Spleen (tissue), 11 donors: ENCODE measurements around the gene ALK. TPM values are rescaled to one million over a fixed set of nuclear protein-coding genes. Genes with fewer than 3 reads are reported as not detected.

Experiments
- DNase-seq: peaks from one replicate; pipeline ENCODE4 v3.0.0-alpha.2; 2020
- H3K27ac ChIP-seq, 8 donors: fragments of 200-600 bp; sonication (generic) in 7 of 8; 1 replicate in 4 of 8; 2 replicates in 4 of 8; pipeline versions ENCODE4 v1.5.0 to v1.8.0; 2016 to 2021; ENCODE audit warnings: inconsistent platforms in 4 of 8, mild to moderate bottlenecking in 4 of 8, moderate library complexity in 1 of 8
- H3K27me3 ChIP-seq, 7 donors: fragments of 200-600 bp; sonication (generic) in 6 of 7; replicated peaks in 1 of 7; 1 replicate in 4 of 7; 2 replicates in 3 of 7; pipeline versions ENCODE4 v1.5.0 to v1.8.0; 2016 to 2021; ENCODE audit warnings: inconsistent platforms in 3 of 7, mild to moderate bottlenecking in 1 of 7
- H3K36me3 ChIP-seq, 6 donors: fragments of 200-600 bp; sonication (generic) in 5 of 6; 1 replicate in 4 of 6; 2 replicates in 2 of 6; pipeline versions ENCODE4 v1.5.0 to v1.8.0; 2016 to 2021; ENCODE audit warnings: inconsistent platforms in 2 of 6
- H3K4me1 ChIP-seq, 6 donors: fragments of 200-600 bp; sonication (generic) in 5 of 6; 1 replicate in 3 of 6; 2 replicates in 3 of 6; pipeline versions ENCODE4 v1.5.0 to v1.8.0; 2016 to 2021; ENCODE audit warnings: inconsistent platforms in 3 of 6
- H3K4me3 ChIP-seq, 8 donors: fragments of 200-600 bp; sonication (generic) in 7 of 8; 1 replicate in 4 of 8; 2 replicates in 4 of 8; pipeline versions ENCODE4 v1.5.0 to v1.8.0; 2016 to 2021; ENCODE audit warnings: inconsistent platforms in 4 of 8, mild to moderate bottlenecking in 4 of 8, moderate library complexity in 2 of 8
- H3K9me3 ChIP-seq, 8 donors: fragments of 200-600 bp; sonication (generic) in 7 of 8; 1 replicate in 4 of 8; 2 replicates in 4 of 8; pipeline versions ENCODE4 v1.5.0 to v1.8.0; 2016 to 2021; ENCODE audit warnings: inconsistent platforms in 4 of 8
- POLR2A ChIP-seq, 3 donors: fragments of 450-650 bp; IDR thresholded peaks; one replicate each; pipeline ENCODE4 v1.5.1; 2017; ENCODE audit warnings: antibody characterized with exemption in 3 of 3, mild to moderate bottlenecking in 1 of 3
- POLR2AphosphoS5 ChIP-seq, 3 donors: sonication (generic); formaldehyde crosslinking; IDR thresholded peaks; one replicate each; pipeline ENCODE4 v1.5.1; 2017; ENCODE audit warnings: antibody characterized with exemption in 3 of 3
- WGBS, 5 donors: extraction: QIAGEN DNeasy Blood & Tissue Kit in 3 of 5; methylation state at CpG; one replicate each; pipeline versions ENCODE4 v1.1.5 to v1.1.7; 2013 to 2018; 5-methylcytosine and 5-hydroxymethylcytosine counted together
- intact Hi-C: fragments of 100-400 bp; cut with DNase I; formaldehyde crosslinking; loops from one replicate; pipeline ENCODE4 v1.15.0; 2023; ENCODE audit warnings: low total_unique reads
- polyA plus RNA-seq, 3 donors: library from polyadenylated mRNA; stranded (reverse); fragments of 200-250 nt; gene quantifications; one replicate each; pipeline ENCODE4 v1.2.1, GENCODE V29; 2013
- total RNA-seq, 7 donors: library from RNA; depleted of rRNA in 3 of 7; stranded (reverse); fragments of >200 nt in 3 of 7; fragmentation: NEBNext Ultra II Directional in 4 of 7; extraction: Animal tissue kit (Norgen Biotek cat#: 25700) in 4 of 7; gene quantifications; one replicate each; pipeline versions ENCODE4 v1.1.0 to v1.2.1, GENCODE V29; 2016 to 2021
- TF ChIP-seq, protein P1 (sequence below), 11 experiments: fragments of 200-600 bp in 7 of 11; fragments of 450-650 bp in 4 of 11; sonication (generic) in 4 of 11; IDR thresholded peaks in 8 of 11; conservative IDR thresholded peaks in 3 of 11; 1 replicate in 7 of 11; 2 replicates in 4 of 11; pipeline versions ENCODE4 v1.4.0 to v1.8.0; 2016 to 2021; ENCODE audit warnings: antibody characterized with exemption in 11 of 11, inconsistent platforms in 4 of 11, mild to moderate bottlenecking in 1 of 11
- donor health status: healthy with polysubstance abuse.
- donor health status: DM: no; HTN: no; CAD: no; lungs with moderate emphysema.
- donor health status: DM: no; HTN: no; CAD: no.
- donor health status: Bipolar disorder and iron deficiency.
- donor health status: healthy.
- donor health status: DM: no; HTN: no; CAD: no.
- donor health status: DM: yes; HTN: yes; CAD: no.

Gene ALK
- total and polyA plus RNA-seq, 10 donors = 0.03 to 0.28 (median 0.06) TPM; not detected in 7

DNA sequence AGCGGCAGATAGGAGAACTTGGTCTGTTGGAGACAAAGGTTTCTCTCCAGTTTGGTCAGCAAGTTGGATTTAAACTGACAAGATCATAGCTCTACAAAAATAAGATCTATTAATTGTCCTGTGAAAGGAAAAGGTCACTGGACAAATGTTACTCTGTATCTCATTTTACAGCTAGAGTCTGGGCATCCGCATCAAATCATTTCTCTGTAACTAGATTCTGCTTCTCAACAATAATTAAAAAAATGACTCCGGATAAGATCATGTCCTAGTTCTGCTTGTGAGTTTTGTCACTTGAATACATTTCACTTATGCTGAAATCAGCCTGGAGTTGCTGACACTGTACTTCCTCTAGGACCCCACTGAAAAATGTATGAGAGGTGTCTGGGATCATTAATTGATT is 310.8 kb downstream of the ALK start:
- WGBS, 5 donors = 93 to 98% (median 93%) methylated on average over 3 of the region's 3 CpGs
- no peaks in the 10 kb centered on the region for H3K4me1 ChIP-seq
- no peaks in the 10 kb centered on the region for H3K36me3 ChIP-seq
- H3K4me3 ChIP-seq = no peak overlapping the region
- no peak overlapping the region for H3K27ac ChIP-seq
- intact Hi-C loops = no loop called here
- TF ChIP-seq POLR2AphosphoS5 (IDR thresholded peaks at IDR 0.05) = no peak
- TF ChIP-seq POLR2A (IDR thresholded peaks at IDR 0.05) = no peak
- TF ChIP-seq, protein P1, sequence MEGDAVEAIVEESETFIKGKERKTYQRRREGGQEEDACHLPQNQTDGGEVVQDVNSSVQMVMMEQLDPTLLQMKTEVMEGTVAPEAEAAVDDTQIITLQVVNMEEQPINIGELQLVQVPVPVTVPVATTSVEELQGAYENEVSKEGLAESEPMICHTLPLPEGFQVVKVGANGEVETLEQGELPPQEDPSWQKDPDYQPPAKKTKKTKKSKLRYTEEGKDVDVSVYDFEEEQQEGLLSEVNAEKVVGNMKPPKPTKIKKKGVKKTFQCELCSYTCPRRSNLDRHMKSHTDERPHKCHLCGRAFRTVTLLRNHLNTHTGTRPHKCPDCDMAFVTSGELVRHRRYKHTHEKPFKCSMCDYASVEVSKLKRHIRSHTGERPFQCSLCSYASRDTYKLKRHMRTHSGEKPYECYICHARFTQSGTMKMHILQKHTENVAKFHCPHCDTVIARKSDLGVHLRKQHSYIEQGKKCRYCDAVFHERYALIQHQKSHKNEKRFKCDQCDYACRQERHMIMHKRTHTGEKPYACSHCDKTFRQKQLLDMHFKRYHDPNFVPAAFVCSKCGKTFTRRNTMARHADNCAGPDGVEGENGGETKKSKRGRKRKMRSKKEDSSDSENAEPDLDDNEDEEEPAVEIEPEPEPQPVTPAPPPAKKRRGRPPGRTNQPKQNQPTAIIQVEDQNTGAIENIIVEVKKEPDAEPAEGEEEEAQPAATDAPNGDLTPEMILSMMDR (IDR thresholded peaks at IDR 0.05 in 8 of 11, conservative IDR thresholded peaks at IDR 0.05 in 3 of 11) = no peak
- H3K27me3 ChIP-seq = peaks cover 0 to 22% (median 0%) of the 10 kb centered on the region in 7 donors
- H3K9me3 ChIP-seq = no peaks in the 10 kb centered on the region
- no peak for DNase-seq

DNA sequence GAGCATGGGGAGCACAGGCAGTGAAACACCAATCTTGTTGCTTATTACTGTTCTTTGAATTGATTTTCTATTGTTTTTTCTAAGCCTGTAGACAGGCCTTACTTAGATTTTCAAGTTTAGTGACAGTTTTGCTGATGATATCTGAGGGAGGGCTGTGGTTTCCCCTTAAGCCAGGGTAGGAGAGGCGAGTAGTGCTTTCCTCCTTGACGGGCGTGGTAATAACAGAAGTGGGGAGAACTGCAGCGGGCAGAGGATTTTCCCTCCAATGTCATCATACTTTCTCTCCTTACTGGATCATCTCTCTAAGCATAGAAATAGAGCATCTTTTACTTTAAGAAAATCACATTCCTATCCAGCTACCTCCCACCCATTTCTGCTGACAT is 314.4 kb downstream of the ALK start:
- Histone ChIP-seq H3K27ac (no peak overlapping the region), H3K9me3 (no peaks in the 10 kb centered on the region), H3K36me3 (no peaks in the 10 kb centered on the region), H3K4me3 (no peak overlapping the region), H3K27me3 (no peaks in the 10 kb centered on the region), H3K4me1 (no peaks in the 10 kb centered on the region)
- no peak for TF ChIP-seq POLR2A (IDR thresholded peaks at IDR 0.05)
- no peak for DNase-seq
- 21 to 54% (median 36%) methylated on average over 4 of the region's 4 CpGs for WGBS, 5 donors
- intact Hi-C loops = no loop called here

DNA sequence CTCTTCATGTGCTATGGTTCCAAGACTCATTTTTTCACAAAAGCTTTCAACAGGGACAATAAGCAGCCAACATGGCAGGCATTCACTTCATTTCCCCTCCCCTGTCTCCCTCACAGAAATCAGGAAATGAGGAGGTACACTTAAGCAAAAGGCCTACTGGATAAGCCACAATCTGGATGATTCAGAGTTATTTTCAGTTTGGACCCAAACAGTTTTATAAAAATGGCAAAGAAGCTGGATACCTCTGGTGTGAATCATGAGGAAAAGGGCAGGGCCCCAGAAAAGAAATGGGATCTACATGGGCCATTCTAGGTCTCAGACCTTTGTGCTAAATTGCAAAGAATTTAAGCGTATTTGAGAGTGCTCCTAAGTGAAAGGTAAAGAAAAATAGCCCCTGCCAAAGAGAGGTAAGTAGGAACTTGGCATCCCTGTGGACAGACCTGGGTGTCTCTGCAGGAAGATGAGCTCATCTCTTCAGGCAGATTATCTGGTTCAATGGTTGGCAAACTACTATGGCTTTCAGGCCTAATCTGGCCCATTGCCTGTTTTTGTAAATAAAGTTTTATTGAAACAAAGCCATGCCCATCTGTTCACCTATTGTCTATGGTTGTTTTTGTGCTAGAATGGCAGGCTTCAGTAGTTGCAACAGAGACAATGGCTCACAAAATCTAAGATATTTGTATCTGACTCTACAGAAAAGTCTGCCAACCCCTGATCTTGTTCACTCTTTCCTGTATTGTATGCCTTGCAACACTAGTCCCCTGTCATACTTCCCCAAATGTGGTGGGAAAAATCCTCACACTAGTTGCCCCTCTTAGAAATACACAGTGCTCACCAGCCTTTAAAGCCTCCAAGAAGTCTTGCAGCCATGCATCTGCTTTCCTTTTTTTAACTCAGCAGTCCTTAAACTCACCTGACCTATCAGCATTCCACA is 315.0 kb downstream of the ALK start:
- intact Hi-C loops = no loop called here
- H3K9me3 ChIP-seq = no peaks in the 10 kb centered on the region
- no peaks in the 10 kb centered on the region for H3K4me1 ChIP-seq
- no peak overlapping the region for H3K4me3 ChIP-seq
- no peaks in the 10 kb centered on the region for H3K36me3 ChIP-seq
- TF ChIP-seq POLR2AphosphoS5 (IDR thresholded peaks at IDR 0.05) = no peak
- no peak for TF ChIP-seq POLR2A (IDR thresholded peaks at IDR 0.05)
- TF ChIP-seq, protein P1 (IDR thresholded peaks at IDR 0.05 in 8 of 11, conservative IDR thresholded peaks at IDR 0.05 in 3 of 11) = no peak
- WGBS, 5 donors = 71 to 100% (median 89%) methylated on average over 1 of the region's 1 CpG
- no peak for DNase-seq
- H3K27me3 ChIP-seq = no peaks in the 10 kb centered on the region
- no peak overlapping the region for H3K27ac ChIP-seq

DNA sequence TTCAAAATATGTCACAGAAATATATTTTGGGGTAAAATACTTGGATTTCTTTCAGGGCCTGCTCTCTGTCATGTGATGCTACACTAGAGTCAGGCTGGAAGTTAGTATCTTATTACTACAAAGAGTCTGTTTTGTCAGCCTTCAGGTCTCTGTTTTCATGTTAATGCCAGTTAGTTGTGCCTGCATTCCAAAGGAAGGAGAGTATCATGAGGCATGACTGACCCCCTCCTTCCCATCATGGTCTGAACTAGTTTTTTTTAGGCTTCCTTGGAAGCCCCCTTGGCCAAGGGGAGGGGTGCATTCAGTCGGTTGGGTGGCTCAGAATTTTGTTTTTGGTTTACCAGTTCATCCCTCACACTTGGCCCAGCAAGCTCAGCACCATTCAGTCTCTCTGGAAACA is 318.0 kb downstream of the ALK start:
- 22 to 59% (median 33%) methylated on average over 1 of the region's 1 CpG for WGBS, 5 donors
- Histone ChIP-seq H3K9me3 (no peaks in the 10 kb centered on the region), H3K4me3 (no peak overlapping the region)

More for the DNA sequence above, 318.0 kb downstream of the ALK start:
- H3K27me3 ChIP-seq = no peaks in the 10 kb centered on the region
- intact Hi-C loops = no loop called here
- H3K4me1 ChIP-seq = no peaks in the 10 kb centered on the region
- TF ChIP-seq POLR2A (IDR thresholded peaks at IDR 0.05) (no peak), POLR2AphosphoS5 (IDR thresholded peaks at IDR 0.05) (no peak)
- TF ChIP-seq, protein P1 (IDR thresholded peaks at IDR 0.05 in 8 of 11, conservative IDR thresholded peaks at IDR 0.05 in 3 of 11) = no peak
- no peak overlapping the region for H3K27ac ChIP-seq
- no peaks in the 10 kb centered on the region for H3K36me3 ChIP-seq
- no peak for DNase-seq
